HG03460 (cell line): ENCODE results near the gene MYL3.

Source experiments
- ATAC-seq: cut with Tn5 transposase; IDR thresholded peaks from one replicate; pipeline ENCODE4 v1.9.1; 2021; ENCODE audit not compliant: unreplicated experiment

MYL3 gene

GRCh38 chr3:46883054-46883829, 20.0 kb upstream of the MYL3 start:
- ATAC-seq, result no peak

GRCh38 chr3:46882377-46883053, 19.3 kb upstream of the MYL3 start:
- ATAC-seq, result no peak

DNA sequence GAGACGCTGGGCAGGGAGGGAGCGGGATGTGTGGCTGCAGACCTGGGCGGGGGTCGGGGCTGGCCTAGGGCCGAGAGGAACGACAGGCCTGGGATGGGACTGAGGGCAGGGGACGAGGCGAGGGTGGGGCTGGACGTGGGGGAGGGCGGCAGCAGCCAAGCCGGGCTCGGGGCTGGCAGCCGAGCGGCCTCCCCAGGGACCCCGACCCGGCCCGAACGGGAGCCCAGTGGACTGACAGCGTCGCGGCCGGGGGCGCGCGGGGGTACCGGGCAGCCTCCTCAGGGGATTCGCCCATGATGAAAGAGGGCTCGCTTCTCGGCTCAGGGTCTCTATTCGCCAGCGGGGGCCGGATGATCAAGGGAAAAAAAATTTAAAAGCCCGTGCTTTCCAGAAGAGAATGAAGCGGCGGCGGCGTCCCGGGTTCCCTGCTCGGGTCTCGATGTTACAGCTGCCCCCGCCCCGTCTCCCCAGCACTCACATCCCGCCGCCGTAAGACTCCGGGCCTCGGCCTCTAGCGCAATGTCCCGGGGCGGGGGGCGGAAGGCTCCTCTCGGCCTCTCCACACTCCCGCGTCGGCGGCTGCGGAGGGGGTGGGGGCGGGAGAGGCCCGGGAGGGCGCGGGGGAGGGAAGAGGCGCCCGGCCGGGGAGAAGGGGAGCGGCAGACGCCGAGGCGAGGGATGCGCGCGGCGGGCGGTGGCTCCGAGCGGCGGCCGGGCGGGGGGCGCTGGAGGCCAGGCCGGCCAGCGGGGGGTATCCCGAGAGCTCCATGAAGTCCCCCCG, 18.5 kb upstream of the MYL3 start:
- ATAC-seq, result no peak

DNA sequence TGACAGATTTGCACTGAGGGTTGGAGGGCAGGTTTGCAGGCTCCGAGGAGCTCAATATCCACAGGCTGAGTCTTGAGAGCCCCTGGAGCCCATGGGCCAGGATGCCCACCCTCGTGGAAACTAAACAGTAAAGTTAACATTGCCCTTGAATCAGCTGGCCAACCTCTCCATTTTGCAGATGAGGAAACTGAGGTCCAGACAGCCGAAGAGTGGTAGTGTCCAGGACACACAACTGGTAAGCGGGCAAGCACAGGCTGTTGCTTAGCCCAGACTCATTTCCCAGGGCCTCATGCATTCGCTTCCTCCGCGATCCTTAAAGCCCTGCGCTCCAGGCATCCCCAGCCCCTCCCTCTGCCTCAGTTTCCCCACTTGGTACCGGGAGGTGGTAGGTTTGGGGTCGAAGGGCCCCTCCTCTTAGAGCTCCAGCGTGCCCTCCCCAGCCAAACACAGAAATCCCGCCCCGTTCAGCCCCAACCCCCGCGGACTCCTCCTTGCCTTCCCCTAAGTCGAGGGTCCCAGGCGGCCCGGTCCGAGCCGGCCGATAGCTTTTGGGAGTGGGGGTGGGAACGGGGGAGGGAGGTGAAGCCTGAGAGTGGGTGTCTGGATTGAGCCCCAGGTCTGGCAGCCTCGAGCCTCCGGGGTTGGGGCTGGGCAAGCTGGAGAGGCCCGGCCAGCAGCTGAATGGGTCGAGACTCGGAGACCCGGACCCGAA, 17.8 kb upstream of the MYL3 start:
- ATAC-seq, result no peak

GRCh38 chr3:46878781-46879436, 15.7 kb upstream of the MYL3 start:
- ATAC-seq, result peak; percentile 44

DNA sequence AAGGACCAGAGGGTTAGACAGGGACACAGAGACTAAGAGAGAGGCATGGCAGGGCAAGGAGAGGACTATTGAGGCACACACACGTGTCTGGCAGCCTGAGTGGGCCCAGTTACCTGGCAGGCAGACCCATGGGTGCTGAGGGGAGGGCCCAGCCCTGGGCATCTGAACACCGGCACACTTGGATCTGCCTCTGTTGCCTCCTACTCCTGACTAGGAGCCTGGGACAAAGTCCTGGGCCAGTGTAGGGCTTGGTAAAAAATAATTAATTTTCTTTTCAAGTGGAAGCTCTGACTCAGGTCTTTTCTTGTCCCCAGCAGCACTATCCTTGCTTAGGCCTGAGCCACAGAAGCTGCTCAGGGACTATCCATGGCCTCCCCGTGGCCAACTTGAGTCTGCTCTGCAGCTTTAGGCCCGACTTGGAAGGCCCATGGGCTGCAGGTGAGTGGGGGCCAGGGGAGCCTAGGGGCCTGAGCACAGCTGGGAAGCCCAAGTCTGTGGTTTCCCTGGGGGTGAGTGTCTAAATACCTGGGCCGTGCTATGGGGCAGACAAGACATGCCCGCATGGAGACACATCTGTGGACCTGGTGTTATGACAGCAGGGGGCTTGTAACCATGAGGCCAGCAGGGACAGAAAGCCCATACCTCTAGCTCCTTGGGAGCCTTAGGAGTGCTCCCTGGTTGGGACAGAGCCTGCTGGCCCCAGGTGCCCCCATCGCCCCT, 14.3 kb upstream of the MYL3 start, which contains the start of gene PTH1R:
PTH1R (plus strand) TSS at position 316 of the 720 bp plus-strand sequence. CDS start 5,839 bp downstream, outside the sequence.
- ATAC-seq, result no peak

DNA sequence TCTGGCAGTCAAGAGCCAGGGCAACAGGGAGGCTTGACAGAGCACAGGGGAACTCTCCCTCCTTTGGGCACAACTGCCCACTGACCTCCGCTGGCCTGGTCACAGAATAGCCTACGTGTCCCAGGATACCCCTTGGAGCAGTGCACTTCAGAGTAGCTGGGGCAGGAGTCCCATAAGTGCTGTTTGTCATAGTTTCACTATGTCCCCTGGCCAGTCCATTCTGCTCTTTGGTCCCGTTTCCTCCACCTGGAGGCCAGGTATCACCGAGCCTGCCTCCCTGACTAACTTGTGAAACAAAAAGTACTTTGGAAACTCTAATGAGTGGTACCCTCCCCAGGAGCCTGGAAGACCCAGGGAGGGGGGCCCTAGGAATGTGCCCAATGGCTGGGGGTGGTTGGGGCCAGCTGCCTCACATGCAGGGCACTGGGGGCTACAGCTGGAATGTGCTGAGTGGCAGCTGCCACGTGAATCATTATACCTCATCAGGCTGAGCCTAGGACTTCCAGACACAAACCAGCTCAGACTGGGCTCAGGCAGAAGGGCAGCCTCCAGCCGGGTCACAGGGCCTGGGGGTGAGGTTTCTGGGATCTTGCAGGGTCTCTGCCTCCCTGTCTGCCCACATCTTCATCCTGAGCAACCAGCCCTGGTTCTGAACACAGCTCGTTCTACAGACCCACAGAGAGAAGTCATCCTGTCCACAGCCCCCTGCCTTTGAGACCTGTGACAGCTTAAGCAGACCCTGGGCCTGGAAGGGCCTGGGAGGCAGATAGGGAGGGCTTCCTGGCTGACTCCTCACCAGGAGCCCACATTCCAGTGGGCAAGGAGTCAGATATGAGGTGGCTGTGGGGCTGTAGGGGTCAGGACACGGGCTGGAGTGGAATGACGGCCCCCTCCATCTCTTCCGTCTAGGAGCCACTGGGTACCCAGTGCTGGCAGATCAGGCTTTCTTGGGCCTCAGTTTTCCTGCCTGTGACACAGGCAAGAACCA, 13.4 kb upstream of the MYL3 start:
- ATAC-seq, result no peak

DNA sequence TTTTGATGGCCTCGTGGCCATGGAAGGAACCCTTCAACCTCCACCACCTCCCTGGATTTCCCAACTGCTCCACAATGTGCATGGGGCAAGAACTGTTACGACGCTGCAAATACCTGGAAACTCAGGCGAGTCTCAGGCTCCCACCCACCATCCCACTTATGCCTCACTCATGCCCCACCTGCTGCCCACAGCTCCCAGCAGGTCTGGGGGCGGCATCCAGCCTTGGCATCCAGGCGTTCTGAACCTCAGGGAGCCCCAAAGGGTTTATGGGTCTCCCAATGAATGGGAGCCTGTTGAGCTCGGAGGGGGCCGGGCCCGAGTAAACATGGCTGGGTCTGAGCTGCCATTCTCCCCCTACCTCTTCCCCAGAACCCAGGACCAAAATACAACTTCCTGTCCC, 12.3 kb upstream of the MYL3 start:
- no peak for ATAC-seq

DNA sequence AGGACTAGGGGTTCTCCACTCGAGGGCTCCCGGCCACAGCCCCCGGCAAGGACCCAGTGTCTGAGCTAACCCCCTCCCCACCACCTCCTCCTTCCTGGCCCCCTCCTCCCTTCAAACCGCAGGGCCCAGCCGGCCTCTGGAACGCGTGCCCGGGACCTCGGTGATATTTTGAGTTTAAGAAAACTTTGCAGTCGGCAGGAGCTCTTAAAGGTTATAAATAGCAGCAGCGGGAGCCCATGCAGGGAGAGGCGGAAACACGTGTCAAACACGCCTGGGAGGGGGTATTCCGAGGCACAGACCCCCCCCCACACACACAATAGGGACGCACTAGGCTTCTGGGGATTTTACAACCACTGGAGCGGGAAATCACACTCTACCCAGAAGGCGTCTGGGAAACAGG, 11.2 kb upstream of the MYL3 start:
- no peak for ATAC-seq

DNA sequence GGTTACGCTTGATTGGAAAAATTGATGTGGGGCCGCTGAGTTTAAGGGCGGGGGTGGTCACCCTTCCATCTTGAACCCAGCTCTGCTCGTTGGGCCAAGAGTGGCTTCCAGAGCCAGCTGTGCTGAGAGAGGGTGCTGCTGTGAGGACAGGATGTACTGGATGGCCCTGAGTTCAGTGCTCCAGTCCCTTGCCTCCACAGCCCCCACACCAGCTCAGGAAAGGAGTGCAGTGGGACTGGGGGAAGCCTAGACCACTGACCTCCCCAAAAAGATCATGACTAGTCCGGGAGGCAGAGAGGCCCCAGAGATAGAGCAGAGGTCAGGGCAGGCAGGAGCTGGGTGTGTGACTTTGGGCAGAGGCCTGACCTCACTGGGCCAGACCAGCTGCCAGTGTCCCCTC, 10.3 kb upstream of the MYL3 start:
- no peak for ATAC-seq

GRCh38 chr3:46871222-46871621, 8.0 kb upstream of the MYL3 start:
- ATAC-seq, result no peak

GRCh38 chr3:46870651-46871050, 7.4 kb upstream of the MYL3 start:
- no peak for ATAC-seq

DNA sequence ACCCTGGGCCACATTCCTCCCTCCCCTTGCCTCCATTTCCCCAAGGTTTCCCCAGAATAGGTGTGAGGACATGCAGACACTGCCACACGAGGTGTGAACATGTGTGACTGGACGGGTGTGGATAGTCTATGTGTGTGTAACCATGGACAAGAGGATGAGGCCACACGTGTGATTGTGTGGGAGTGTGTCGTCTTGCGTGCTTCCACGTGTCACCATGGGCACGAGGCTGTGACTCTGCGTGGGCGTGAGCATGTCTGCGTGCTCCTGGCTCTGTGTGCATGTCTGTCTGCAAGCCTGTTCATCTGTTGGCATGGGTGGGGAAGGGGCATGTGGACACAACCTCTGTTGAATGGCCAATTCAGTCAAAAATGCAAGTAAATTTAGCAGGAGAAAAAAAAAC, 6.2 kb upstream of the MYL3 start:
- ATAC-seq, result no peak

DNA sequence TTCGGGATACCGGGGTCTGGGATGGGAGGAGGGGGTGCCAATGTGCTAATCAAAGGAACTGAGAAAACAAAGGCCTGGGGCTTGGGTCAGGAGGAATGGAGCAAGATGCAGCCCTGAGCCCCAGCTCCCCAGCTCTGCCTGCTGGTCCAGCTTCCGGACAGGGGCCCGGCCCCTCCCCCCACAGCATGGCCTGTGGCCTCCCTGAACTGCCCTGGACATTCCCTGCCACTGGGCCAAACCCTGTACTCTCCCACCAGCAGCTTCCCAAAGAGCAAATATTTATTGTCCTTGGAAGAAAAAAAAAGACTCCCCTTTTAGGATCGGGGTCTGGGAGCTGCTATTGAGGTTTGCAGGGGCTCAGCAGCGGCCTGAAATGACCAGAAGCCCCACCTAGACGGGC, 5.7 kb upstream of the MYL3 start:
- ATAC-seq, result no peak

DNA sequence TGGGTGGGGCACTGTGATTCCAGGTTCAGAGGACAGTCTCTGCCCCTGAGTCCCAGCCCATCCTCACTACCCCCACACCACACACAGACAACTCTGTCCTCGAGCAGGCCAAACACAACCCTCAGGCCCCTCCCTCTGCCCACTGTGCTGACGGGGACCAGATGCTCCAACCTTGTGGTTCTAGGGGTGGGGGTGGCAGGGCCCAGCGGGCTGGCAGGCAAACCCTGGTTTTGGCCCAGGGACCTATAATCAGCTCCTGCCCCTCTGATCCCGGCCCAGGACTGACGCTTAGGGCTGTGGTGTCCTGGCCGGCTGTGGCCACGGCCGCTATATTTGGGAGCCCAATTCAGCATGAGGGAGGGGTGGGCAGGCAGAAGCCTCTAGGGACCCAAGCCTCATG, 5.0 kb upstream of the MYL3 start:
- ATAC-seq, result no peak

GRCh38 chr3:46867550-46867898, 4.3 kb upstream of the MYL3 start:
- ATAC-seq, result no peak

DNA sequence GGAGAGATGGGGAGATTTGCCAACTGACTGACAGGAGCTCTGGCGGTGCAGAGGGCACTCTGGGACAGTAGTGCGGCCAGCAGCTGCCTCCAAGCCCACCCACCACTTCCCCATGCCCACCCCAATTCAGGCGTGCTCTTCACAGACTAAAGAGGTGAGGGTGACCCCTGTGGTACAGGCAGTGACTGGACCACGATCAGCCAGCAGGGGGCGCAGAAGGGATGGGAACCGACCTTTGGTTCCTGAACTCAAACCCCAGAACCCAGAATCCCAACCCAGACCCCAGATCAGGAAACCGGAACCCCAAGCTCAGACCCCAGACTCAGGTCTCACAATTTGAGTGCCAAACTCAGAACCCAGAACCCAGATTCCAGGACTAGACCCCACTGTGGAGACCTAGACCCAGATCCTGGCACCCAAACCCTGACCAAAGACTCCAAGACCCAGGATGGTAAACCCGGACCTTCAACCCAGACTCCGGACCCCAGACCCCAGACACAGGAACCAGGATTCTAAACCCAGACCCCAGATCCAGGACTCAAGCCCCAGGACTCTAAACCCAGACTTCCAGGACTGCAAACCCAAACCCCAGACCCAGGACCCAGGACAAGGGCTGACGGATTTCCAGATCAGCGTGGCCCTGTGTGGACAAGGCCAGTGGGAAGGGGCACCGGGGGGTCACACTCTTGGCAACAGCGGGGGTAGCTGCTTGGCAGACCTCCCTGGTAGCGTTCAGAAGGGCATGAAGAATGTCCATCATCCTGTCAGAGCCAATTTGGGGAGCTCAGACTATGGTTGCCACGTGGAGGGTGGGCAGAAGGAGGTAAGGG, 3.7 kb upstream of the MYL3 start:
- no peak for ATAC-seq

DNA sequence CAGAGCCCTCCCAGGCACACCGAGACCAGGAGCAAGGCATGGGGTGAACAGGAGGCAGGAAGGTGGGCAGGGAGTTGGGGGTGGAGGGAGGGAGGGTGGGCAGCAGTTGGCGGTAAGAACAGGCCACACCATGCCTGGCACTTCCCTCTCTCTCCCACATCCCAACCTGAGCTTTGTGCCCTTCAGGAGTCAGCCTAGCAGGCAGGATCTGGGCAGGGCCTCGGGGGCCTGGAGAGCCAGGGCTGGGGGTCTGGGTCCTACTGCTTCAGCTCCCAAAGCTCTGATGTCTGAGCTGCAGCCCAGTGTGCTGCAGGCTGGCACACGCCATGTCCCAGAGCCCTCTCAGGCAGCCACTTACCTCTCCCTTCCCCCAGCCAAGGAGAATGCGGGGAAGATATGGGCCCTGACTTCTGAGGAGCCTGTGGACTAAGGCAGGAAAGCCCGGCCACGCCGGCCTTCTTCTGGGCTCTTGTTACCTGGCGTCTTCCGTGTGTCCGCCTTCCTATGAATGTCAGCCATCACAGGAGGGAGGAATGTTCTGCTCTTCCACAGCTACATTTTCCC, 2.9 kb upstream of the MYL3 start:
- no peak for ATAC-seq
